Astrocyte of the spinal cord (primary cell): ENCODE results near the gene ZNF445.
"Not testable (repeated sequence)": the region's sequence is repeated elsewhere in the genome, so short reads cannot be mapped to it uniquely, and the experiment has no call there.

ENCODE experiments used
- DNase-seq: peaks from one replicate; pipeline ENCODE4 v3.0.0; 2011; ENCODE audit warnings: low read depth, low spot score
- H3K4me3 ChIP-seq: 2 replicates; pipeline ENCODE4 v1.5.1; 2011; ENCODE audit warnings: low read depth, mild to moderate bottlenecking, low read length, moderate library complexity
- in situ Hi-C: cut with HindIII; loops from 2 replicates; pipeline ENCODE4 v1.10.0; 2017; ENCODE audit warnings: low sequenced_read_pairs
- TF ChIP-seq, protein P1 (sequence below): IDR thresholded peaks from 2 replicates; pipeline ENCODE4 v1.5.1; 2012; ENCODE audit warnings: low read depth, mild to moderate bottlenecking, low read length, inconsistent platforms

The ZNF445 gene

DNA sequence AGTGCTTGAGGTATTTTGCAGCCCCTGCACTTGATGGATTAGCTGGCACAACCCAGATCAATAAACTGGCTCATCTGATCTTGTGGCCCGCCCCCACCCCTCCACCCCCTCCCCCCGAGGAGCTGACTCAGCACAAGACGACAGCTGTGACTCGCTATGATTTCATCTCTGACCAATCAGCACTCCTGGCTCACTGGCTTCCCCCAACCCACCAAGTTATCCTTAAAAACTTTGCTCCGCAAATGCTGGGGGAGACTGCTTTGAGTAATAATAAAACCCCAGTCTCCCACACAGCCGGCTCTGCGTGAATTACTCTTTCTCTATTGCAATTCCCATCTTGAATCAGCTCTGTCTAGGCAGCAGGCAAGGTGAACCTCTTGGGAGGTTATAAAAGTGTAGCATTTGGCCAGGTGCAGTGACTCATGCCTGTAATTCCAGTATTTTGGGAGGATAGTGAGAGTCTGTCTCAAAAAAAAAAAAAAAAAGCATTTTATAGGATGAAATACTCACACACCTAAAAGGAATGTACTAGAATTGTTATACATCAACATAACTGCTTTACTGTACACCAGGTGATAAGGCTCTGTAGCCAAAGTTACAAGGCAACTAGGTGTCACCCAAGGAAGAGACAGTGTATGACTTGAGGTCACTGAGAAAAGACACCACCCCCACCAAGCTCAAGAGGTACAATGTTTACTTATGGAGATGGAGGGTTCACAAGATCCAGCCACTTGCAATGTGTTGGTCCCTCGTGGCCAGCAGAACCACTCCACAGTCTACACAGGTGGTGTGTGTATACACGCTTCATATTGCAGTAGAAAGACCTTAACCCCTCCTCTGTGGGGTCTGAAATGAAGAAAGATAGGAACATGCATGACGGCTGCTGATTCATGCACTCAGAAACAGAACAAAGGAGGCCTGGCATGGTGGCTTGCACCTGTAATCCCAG, 8.6 kb downstream of the ZNF445 start:
- in situ Hi-C loops: no loop called here
- DNase-seq: peak; percentile 49
- TF ChIP-seq, protein P1, sequence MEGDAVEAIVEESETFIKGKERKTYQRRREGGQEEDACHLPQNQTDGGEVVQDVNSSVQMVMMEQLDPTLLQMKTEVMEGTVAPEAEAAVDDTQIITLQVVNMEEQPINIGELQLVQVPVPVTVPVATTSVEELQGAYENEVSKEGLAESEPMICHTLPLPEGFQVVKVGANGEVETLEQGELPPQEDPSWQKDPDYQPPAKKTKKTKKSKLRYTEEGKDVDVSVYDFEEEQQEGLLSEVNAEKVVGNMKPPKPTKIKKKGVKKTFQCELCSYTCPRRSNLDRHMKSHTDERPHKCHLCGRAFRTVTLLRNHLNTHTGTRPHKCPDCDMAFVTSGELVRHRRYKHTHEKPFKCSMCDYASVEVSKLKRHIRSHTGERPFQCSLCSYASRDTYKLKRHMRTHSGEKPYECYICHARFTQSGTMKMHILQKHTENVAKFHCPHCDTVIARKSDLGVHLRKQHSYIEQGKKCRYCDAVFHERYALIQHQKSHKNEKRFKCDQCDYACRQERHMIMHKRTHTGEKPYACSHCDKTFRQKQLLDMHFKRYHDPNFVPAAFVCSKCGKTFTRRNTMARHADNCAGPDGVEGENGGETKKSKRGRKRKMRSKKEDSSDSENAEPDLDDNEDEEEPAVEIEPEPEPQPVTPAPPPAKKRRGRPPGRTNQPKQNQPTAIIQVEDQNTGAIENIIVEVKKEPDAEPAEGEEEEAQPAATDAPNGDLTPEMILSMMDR: no peak
- no peak overlapping the region for H3K4me3 ChIP-seq

DNA sequence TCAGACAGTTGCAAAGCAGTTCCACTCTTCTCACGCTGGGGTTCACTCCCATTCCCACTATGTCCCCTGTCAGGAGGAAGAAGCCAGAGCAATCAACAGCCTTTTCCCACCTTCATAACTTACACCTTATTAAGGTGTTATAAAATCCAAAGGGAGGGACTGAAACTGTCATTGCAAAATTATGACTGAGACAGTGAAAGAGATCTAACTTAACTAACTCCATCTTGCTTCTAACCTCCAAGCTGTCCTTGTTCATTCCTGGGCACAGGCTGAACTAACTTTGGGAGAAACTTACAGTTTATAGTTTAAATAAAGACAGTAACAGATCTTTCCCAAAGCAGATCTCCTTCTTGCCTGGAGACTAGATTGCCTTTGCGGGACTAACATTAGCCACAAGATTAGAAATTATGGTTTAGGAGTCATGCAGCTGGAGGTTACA, 9.4 kb downstream of the ZNF445 start:
- DNase-seq, H3K4me3 ChIP-seq, in situ Hi-C loops: not testable (repeated sequence)

DNA sequence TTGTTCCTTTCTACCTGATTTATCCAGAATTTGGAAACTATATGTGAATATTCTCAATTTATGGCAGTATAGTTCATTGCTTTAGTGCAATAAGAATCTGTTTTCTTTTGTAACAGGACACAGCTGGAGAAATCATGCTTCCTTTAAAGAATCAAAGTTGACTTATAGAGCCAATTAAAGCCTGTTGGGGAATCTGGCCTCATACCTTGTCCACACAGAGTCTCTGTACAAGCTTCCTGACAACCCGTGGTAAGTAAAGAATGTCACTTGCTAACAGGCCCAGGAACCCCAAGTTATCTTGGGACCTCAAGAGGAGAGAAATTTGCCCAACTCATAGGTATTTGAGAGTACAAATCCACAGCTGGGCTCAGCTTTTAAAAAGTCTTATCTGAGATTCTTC, 10.2 kb downstream of the ZNF445 start:
- DNase-seq: no peak

DNA sequence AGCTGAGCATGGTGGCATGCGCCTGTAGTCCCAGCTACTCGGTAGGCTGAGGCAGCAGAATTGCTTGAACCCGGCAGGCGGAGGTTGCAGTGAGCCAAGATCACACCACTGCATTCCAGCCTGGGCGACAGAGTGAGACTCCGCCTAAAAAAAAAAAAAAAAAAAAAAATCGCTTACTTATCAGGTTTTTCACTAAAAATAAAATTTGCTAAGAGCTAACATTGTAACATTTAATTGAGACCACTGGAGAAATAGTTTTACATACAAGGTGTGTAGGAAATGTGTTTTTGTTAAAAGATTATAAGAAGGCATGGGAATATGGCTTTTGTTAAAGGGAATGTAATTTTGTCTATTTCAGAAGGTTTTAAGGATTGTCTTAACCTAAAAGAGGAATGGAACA, 12.6 kb downstream of the ZNF445 start:
- DNase-seq, H3K4me3 ChIP-seq, in situ Hi-C loops: not testable (repeated sequence)

More for the DNA sequence above, 10.2 kb downstream of the ZNF445 start:
- TF ChIP-seq, protein P1: no peak
- in situ Hi-C loops: no loop called here
- H3K4me3 ChIP-seq: no peak overlapping the region

DNA sequence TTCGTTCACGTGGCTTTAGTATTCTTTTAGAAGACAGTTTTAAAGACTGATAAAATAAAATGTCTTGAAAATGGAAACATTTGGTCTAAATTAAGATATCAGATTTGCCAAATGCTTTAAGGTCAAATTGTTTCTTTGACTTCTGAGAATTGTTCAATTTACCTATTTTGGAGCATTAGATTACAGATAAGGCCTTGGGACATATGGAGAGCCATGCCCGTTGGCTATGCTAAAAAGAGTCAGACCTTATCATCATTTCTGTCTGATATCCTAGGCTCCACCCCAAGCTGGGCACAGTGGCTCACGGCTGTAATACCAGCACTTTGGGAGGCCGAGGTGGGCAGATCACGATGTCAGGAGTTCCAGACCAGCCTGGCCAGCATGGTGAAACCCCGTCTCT, 13.0 kb downstream of the ZNF445 start:
- DNase-seq: no peak
- TF ChIP-seq, protein P1: no peak
- H3K4me3 ChIP-seq: no peak overlapping the region
- in situ Hi-C loops: no loop called here

DNA sequence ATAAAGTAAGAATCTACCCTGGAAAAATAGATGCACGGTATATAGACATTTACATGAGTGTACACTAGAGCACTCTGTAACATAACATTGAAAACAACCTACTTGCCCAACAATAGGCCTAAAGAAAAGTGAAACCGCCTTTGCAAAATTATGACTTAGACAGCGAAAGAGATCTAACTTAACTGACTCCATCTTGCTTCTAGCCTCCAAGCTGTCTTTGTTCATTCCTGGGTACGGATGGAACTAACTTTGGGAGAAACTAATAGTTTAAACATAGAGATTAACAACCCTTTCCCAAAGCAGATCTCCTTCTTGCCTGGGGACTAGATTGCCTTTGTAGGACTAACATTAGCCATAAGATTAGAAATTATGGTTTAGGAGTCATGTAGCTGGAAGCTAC, 17.4 kb downstream of the ZNF445 start:
- DNase-seq, in situ Hi-C loops, H3K4me3 ChIP-seq: not testable (repeated sequence)

DNA sequence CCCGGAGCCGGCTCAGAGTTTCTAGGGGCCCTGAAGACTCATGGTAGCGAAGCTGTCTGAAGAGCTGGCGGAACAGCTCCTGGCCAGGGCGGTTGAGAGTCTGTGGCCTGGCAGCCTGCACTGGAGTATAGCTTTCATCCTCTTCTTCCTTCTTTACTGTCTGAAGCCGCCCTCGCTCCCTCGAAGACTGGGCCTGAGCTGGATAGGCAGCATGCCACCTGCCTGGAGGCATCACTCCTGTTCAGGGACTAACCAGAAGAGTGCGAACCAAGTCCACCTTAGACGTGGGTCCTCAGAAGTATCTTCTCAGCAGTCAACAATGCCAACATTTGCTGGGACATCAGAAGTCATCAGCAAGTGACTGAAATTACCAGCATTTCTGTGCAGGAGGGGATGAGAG, 22.2 kb downstream of the ZNF445 start:
- DNase-seq: no peak
- H3K4me3 ChIP-seq: no peak overlapping the region
- TF ChIP-seq, protein P1: no peak
- in situ Hi-C loops: no loop called here

DNA sequence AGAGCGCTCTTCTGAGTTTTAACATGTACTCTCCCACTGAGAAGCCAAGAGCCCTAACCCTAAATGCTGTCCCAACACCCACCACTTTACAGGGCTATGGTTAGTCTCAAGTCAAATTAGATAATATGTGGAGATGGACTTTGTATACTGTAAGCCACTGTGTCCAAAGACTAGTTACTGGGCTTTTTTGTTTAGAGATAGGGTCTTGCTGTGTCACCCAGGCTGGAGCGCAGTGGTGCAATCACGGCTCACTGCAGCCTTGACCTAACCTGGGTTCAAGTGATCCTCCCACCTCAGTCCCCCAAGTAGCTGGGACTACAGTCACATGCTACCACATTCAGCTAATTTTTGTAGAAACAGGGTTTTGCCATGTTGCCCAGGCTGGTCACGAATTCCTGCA, 23.2 kb downstream of the ZNF445 start:
- in situ Hi-C loops: no loop called here
- DNase-seq: no peak
- H3K4me3 ChIP-seq: no peak overlapping the region
- TF ChIP-seq, protein P1: no peak
